SK-N-SH treated with all-trans-retinoic acid at 6 μM for 48 hours (cell line): Measurements from ENCODE around the gene SEMA4C.

Source experiments
- CSDC2 ChIP-seq: fragments of 250-450 bp; sonication (Bioruptor Pico); IDR thresholded peaks from 2 replicates; pipeline ENCODE4 v1.5.0; 2020; ENCODE audit warnings: mild to moderate bottlenecking, moderate library complexity
- PATZ1 ChIP-seq: fragments of 250-450 bp; sonication (Bioruptor Pico); IDR thresholded peaks from 2 replicates; pipeline ENCODE4 v1.8.0; 2020; ENCODE audit warnings: mild to moderate bottlenecking, moderate library complexity, borderline replicate concordance
- RARB ChIP-seq: fragments of 250-450 bp; sonication (Bioruptor Pico); IDR thresholded peaks from 2 replicates; pipeline ENCODE4 v1.8.0; 2021; ENCODE audit warnings: mild to moderate bottlenecking, moderate library complexity
- SNAI2 ChIP-seq: fragments of 250-450 bp; sonication (Bioruptor Pico); IDR thresholded peaks from 2 replicates; pipeline ENCODE4 v1.5.0; 2020; ENCODE audit warnings: mild to moderate bottlenecking, moderate library complexity
- TOX ChIP-seq: fragments of 250-450 bp; sonication (Bioruptor Pico); IDR thresholded peaks from 2 replicates; pipeline ENCODE4 v1.8.0; 2021; ENCODE audit warnings: mild to moderate bottlenecking, moderate library complexity, borderline replicate concordance
- ZC3H10 ChIP-seq: fragments of 250-450 bp; sonication (Bioruptor Pico); IDR thresholded peaks from 2 replicates; pipeline ENCODE4 v1.5.1; 2021; ENCODE audit warnings: mild to moderate bottlenecking, moderate library complexity
- ZFP3 ChIP-seq: fragments of 250-450 bp; sonication (Bioruptor Pico); IDR thresholded peaks from 2 replicates; pipeline ENCODE4 v1.5.0; 2020; ENCODE audit warnings: mild to moderate bottlenecking, moderate library complexity
- ZFP30 ChIP-seq: fragments of 450-650 bp; formaldehyde crosslinking; IDR thresholded peaks from 2 replicates; pipeline ENCODE4 v1.5.0; 2022; ENCODE audit warnings: mild to moderate bottlenecking, moderate library complexity
- ZNF70 ChIP-seq: fragments of 450-650 bp; formaldehyde crosslinking; IDR thresholded peaks from 2 replicates; pipeline ENCODE4 v1.5.0; 2020; ENCODE audit warnings: mild to moderate bottlenecking, moderate library complexity
- ZNF8 ChIP-seq: fragments of 450-650 bp; formaldehyde crosslinking; IDR thresholded peaks from 2 replicates; pipeline ENCODE4 v1.5.0; 2020; ENCODE audit warnings: mild to moderate bottlenecking, moderate library complexity
- TF ChIP-seq, protein P1 (sequence below): fragments of 250-450 bp; sonication (Bioruptor Pico); IDR thresholded peaks from 2 replicates; pipeline ENCODE4 v1.5.1; 2020; ENCODE audit warnings: low read depth, mild to moderate bottlenecking, moderate library complexity
- TF ChIP-seq, protein P2 (sequence below): fragments of 250-450 bp; sonication (Bioruptor Pico); IDR thresholded peaks from 2 replicates; pipeline ENCODE4 v1.5.0; 2020; ENCODE audit warnings: mild to moderate bottlenecking, moderate library complexity
- TF ChIP-seq, protein P3 (sequence below): fragments of 250-450 bp; sonication (Bioruptor Pico); IDR thresholded peaks from 2 replicates; pipeline ENCODE4 v1.5.1; 2021; ENCODE audit warnings: mild to moderate bottlenecking, moderate library complexity

- TF ChIP-seq CSDC2, result no peak
- no peak for TF ChIP-seq ZFP3 (CRISPR knock-in tag)
- no peak for TF ChIP-seq ZNF8 (CRISPR knock-in tag)
- no peak for TF ChIP-seq ZNF70 (CRISPR knock-in tag)
- no peak for TF ChIP-seq PATZ1 (CRISPR knock-in tag)
- no peak for TF ChIP-seq ZC3H10 (CRISPR knock-in tag)
- TF ChIP-seq, protein P1, sequence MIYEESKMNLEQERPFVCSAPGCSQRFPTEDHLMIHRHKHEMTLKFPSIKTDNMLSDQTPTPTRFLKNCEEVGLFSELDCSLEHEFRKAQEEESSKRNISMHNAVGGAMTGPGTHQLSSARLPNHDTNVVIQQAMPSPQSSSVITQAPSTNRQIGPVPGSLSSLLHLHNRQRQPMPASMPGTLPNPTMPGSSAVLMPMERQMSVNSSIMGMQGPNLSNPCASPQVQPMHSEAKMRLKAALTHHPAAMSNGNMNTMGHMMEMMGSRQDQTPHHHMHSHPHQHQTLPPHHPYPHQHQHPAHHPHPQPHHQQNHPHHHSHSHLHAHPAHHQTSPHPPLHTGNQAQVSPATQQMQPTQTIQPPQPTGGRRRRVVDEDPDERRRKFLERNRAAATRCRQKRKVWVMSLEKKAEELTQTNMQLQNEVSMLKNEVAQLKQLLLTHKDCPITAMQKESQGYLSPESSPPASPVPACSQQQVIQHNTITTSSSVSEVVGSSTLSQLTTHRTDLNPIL (CRISPR knock-in tag), result no peak
- TF ChIP-seq, protein P2, sequence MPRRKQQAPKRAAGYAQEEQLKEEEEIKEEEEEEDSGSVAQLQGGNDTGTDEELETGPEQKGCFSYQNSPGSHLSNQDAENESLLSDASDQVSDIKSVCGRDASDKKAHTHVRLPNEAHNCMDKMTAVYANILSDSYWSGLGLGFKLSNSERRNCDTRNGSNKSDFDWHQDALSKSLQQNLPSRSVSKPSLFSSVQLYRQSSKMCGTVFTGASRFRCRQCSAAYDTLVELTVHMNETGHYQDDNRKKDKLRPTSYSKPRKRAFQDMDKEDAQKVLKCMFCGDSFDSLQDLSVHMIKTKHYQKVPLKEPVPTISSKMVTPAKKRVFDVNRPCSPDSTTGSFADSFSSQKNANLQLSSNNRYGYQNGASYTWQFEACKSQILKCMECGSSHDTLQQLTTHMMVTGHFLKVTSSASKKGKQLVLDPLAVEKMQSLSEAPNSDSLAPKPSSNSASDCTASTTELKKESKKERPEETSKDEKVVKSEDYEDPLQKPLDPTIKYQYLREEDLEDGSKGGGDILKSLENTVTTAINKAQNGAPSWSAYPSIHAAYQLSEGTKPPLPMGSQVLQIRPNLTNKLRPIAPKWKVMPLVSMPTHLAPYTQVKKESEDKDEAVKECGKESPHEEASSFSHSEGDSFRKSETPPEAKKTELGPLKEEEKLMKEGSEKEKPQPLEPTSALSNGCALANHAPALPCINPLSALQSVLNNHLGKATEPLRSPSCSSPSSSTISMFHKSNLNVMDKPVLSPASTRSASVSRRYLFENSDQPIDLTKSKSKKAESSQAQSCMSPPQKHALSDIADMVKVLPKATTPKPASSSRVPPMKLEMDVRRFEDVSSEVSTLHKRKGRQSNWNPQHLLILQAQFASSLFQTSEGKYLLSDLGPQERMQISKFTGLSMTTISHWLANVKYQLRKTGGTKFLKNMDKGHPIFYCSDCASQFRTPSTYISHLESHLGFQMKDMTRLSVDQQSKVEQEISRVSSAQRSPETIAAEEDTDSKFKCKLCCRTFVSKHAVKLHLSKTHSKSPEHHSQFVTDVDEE (CRISPR knock-in tag), result no peak
- TF ChIP-seq ZFP30 (CRISPR knock-in tag), result no peak
- no peak for TF ChIP-seq TOX (CRISPR knock-in tag)
- no peak for TF ChIP-seq RARB
- no peak for TF ChIP-seq SNAI2 (CRISPR knock-in tag)
- TF ChIP-seq, protein P3, sequence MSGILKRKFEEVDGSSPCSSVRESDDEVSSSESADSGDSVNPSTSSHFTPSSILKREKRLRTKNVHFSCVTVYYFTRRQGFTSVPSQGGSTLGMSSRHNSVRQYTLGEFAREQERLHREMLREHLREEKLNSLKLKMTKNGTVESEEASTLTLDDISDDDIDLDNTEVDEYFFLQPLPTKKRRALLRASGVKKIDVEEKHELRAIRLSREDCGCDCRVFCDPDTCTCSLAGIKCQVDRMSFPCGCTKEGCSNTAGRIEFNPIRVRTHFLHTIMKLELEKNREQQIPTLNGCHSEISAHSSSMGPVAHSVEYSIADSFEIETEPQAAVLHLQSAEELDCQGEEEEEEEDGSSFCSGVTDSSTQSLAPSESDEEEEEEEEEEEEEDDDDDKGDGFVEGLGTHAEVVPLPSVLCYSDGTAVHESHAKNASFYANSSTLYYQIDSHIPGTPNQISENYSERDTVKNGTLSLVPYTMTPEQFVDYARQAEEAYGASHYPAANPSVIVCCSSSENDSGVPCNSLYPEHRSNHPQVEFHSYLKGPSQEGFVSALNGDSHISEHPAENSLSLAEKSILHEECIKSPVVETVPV (CRISPR knock-in tag), result no peak
Observed at GRCh38 chr2:96918754-96919550, 49.1 kb upstream of the SEMA4C start.
